ENCODE data around the gene SUGCT.
"Not testable (repeated sequence)": the region's sequence is repeated elsewhere in the genome, so short reads cannot be mapped to it uniquely, and the experiment has no call there.

The SUGCT gene

GRCh38 chr7:40621592-40621998 is 486.8 kb downstream of the SUGCT start:
- no peak for DNase-seq (ENCODE audit: low spot score)
- H3K4me3 ChIP-seq = no peak overlapping the region
- no peak for TF ChIP-seq CTCF (IDR thresholded peaks at IDR 0.05)
- H3K27ac ChIP-seq = no peak overlapping the region

- TF ChIP-seq CTCF (IDR thresholded peaks at IDR 0.05) = no peak
- DNase-seq (ENCODE audit: low spot score) = no peak
Measured at GRCh38 chr7:40622941-40623501, 488.2 kb downstream of the SUGCT start.

GRCh38 chr7:40623863-40624262 is 489.1 kb downstream of the SUGCT start:
- TF ChIP-seq CTCF (IDR thresholded peaks at IDR 0.05) = no peak
- no peak for DNase-seq (ENCODE audit: low spot score)
- Histone ChIP-seq H3K4me3 (no peak overlapping the region), H3K27ac (no peak overlapping the region)

More at GRCh38 chr7:40622941-40623501, 488.2 kb downstream of the SUGCT start:
- H3K27ac ChIP-seq = no peak overlapping the region
- H3K4me3 ChIP-seq = no peak overlapping the region

- H3K27ac ChIP-seq; H3K4me3 ChIP-seq; DNase-seq (ENCODE audit: low spot score): not testable (repeated sequence)
Measured at GRCh38 chr7:40627361-40627760, 492.6 kb downstream of the SUGCT start.

- Histone ChIP-seq H3K27ac (no peak overlapping the region), H3K4me3 (no peak overlapping the region)
- no peak for TF ChIP-seq CTCF (IDR thresholded peaks at IDR 0.05)
- DNase-seq (ENCODE audit: low spot score) = no peak
Measured at GRCh38 chr7:40629891-40630290, 495.1 kb downstream of the SUGCT start.

GRCh38 chr7:40634118-40634517 is 499.3 kb downstream of the SUGCT start:
- Histone ChIP-seq H3K27ac (no peak overlapping the region), H3K4me3 (no peak overlapping the region)
- DNase-seq (ENCODE audit: low spot score) = no peak
- no peak for TF ChIP-seq CTCF (IDR thresholded peaks at IDR 0.05)

- no peak for DNase-seq (ENCODE audit: low spot score)
- H3K4me3 ChIP-seq = no peak overlapping the region
- TF ChIP-seq CTCF (IDR thresholded peaks at IDR 0.05) = no peak
- H3K27ac ChIP-seq = no peak overlapping the region
Measured at GRCh38 chr7:40638545-40639320, 503.9 kb downstream of the SUGCT start.

Measured in coronary artery (tissue), 2 donors.